Aorta (tissue), 5 donors: Measurements from ENCODE around the gene ATP2B2. TPM values are rescaled to one million over a fixed set of nuclear protein-coding genes. Genes with fewer than 3 reads are reported as not detected.
A peak's percentile ranks its signal among the peaks of the same experiment; 100 is the strongest.

ENCODE experiments used
- ATAC-seq: fragments of 200-7000 bp; cut with Tn5 transposase; one replicate; pipeline ENCODE4 v1.9.1; 2022; ENCODE audit warnings: moderate library complexity; ENCODE audit not compliant: low FRiP score
- DNase-seq, 2 donors: peaks; one replicate each; pipeline ENCODE4 v3.0.0-alpha.2; 2020
- H3K27ac ChIP-seq, 2 donors: one replicate each; pipeline ENCODE4 v1.5.1; 2013; ENCODE audit warnings: low read length in 2 of 2, mild to moderate bottlenecking in 2 of 2, moderate library complexity in 2 of 2, control low read depth in 1 of 2, inconsistent platforms in 1 of 2, low read depth in 1 of 2
- H3K27me3 ChIP-seq, 2 donors: one replicate each; pipeline ENCODE4 v1.6.1; 2013; ENCODE audit warnings: control low read depth in 1 of 2, low read length in 1 of 2, mild to moderate bottlenecking in 1 of 2, moderate library complexity in 1 of 2; ENCODE audit not compliant: insufficient read depth in 2 of 2, control insufficient read depth in 1 of 2
- H3K36me3 ChIP-seq, 2 donors: one replicate each; pipeline ENCODE4 v1.6.1; 2013; ENCODE audit warnings: control low read depth in 1 of 2, low read length in 1 of 2, mild to moderate bottlenecking in 1 of 2; ENCODE audit not compliant: insufficient read depth in 2 of 2, control insufficient read depth in 1 of 2
- H3K4me1 ChIP-seq, 2 donors: one replicate each; pipeline ENCODE4 v1.6.1; 2013; ENCODE audit warnings: low read length in 2 of 2, control low read depth in 1 of 2, mild to moderate bottlenecking in 1 of 2, moderate library complexity in 1 of 2; ENCODE audit not compliant: insufficient read depth in 2 of 2, control insufficient read depth in 1 of 2
- H3K4me3 ChIP-seq, 2 donors: one replicate each; pipeline ENCODE4 v1.5.1; 2013; ENCODE audit warnings: low read length in 2 of 2, control low read depth in 1 of 2, mild to moderate bottlenecking in 1 of 2
- H3K9me3 ChIP-seq: one replicate; pipeline ENCODE4 v1.6.1; 2013; ENCODE audit warnings: mild to moderate bottlenecking, low read length; ENCODE audit not compliant: control insufficient read depth
- WGBS, 2 donors: extraction: QIAGEN DNeasy Blood & Tissue Kit; methylation state at CpG; one replicate each; pipeline ENCODE4 v1.1.7; 2013; 5-methylcytosine and 5-hydroxymethylcytosine counted together
- intact Hi-C, 2 donors: fragments of 100-400 bp; cut with DNase I; formaldehyde crosslinking; loops; one replicate each; pipeline versions ENCODE4 v1.14.2 to v1.15.0; 2022
- polyA plus RNA-seq, 2 donors: library from polyadenylated mRNA; stranded (reverse); fragments of 200-250 nt; gene quantifications; one replicate each; pipeline ENCODE4 v1.2.3, GENCODE V29; 2013
- total RNA-seq, 2 donors: library from RNA; stranded (reverse); fragmentation: NEBNext Ultra II Directional; extraction: Animal tissue kit (Norgen Biotek cat#: 25700); gene quantifications; one replicate each; pipeline ENCODE4 v1.2.1, GENCODE V29; 2021
- donor health status: healthy with polysubstance abuse.
- donor health status: Bipolar disorder and iron deficiency.
- donor health status: DM: no; HTN: no; CAD: no.
- donor health status: DM: no; HTN: no; CAD: no.
- donor health status: DM: yes; HTN: yes; CAD: no.

The ATP2B2 gene
- total and polyA plus RNA-seq, 4 donors = 0.29 to 0.30 TPM; not detected in 2

- WGBS, 2 donors = 71 to 72% methylated on average over 5 of the region's 5 CpGs
- no peak for ATAC-seq
- Histone ChIP-seq H3K27me3 (no peaks in the 10 kb centered on the region), H3K4me1 (no peaks in the 10 kb centered on the region), H3K9me3 (peaks cover 2% of the 10 kb centered on the region), H3K4me3 (no peak overlapping the region), H3K27ac (no peak overlapping the region), H3K36me3 (no peaks in the 10 kb centered on the region)
- no peak for DNase-seq
- intact Hi-C loops = no loop called here
These were observed 64.7 kb downstream of the ATP2B2 start for GRCh38 chr3:10440684-10441083.

GRCh38 chr3:10438902-10439610 lies 66.3 kb downstream of the ATP2B2 start:
- H3K9me3 ChIP-seq = peaks cover 6% of the 10 kb centered on the region
- no peak for ATAC-seq
- no peaks in the 10 kb centered on the region for H3K4me1 ChIP-seq
- H3K27ac ChIP-seq = no peak overlapping the region
- no peaks in the 10 kb centered on the region for H3K27me3 ChIP-seq
- intact Hi-C loops = no loop called here
- DNase-seq = no peak
- no peaks in the 10 kb centered on the region for H3K36me3 ChIP-seq
- WGBS, 2 donors = 90 to 91% methylated on average over 8 of the region's 8 CpGs
- no peak overlapping the region for H3K4me3 ChIP-seq

GRCh38 chr3:10437995-10438901 lies 67.1 kb downstream of the ATP2B2 start:
- no peaks in the 10 kb centered on the region for H3K36me3 ChIP-seq
- DNase-seq (peak in 1 of 2 donors; percentile 21), ATAC-seq (no peak)
- H3K4me3 ChIP-seq = no peak overlapping the region
- intact Hi-C loops = no loop called here
- H3K4me1 ChIP-seq = no peaks in the 10 kb centered on the region
- peaks cover 6% of the 10 kb centered on the region for H3K9me3 ChIP-seq
- H3K27ac ChIP-seq = no peak overlapping the region
- H3K27me3 ChIP-seq = no peaks in the 10 kb centered on the region
- WGBS, 2 donors = 51 to 57% methylated on average over 16 of the region's 16 CpGs

GRCh38 chr3:10437272-10437994 lies 68.0 kb downstream of the ATP2B2 start:
- 60 to 64% methylated on average over 7 of the region's 7 CpGs for WGBS, 2 donors
- no peaks in the 10 kb centered on the region for H3K36me3 ChIP-seq
- peak in 1 of 2 donors; percentile 30 for DNase-seq
- H3K27me3 ChIP-seq = no peaks in the 10 kb centered on the region
- H3K4me3 ChIP-seq = no peak overlapping the region
- peaks cover 6% of the 10 kb centered on the region for H3K9me3 ChIP-seq
- no peak overlapping the region for H3K27ac ChIP-seq
- no peaks in the 10 kb centered on the region for H3K4me1 ChIP-seq
- no peak for ATAC-seq
- intact Hi-C loops = no loop called here

GRCh38 chr3:10435850-10436249 lies 69.5 kb downstream of the ATP2B2 start:
- WGBS, 2 donors = 70 to 78% methylated on average over 3 of the region's 3 CpGs
- Histone ChIP-seq H3K27ac (no peak overlapping the region), H3K27me3 (peaks cover 0 to 2% of the 10 kb centered on the region in 2 donors), H3K4me3 (no peak overlapping the region), H3K36me3 (no peaks in the 10 kb centered on the region), H3K4me1 (no peaks in the 10 kb centered on the region), H3K9me3 (peaks cover 6% of the 10 kb centered on the region)
- ATAC-seq (no peak), DNase-seq (peak in 1 of 2 donors; percentile 3)
- intact Hi-C loops = no loop called here

- peak in 1 of 2 donors; percentile 3 for DNase-seq
These were observed 70.4 kb downstream of the ATP2B2 start for GRCh38 chr3:10434938-10435336.

GRCh38 chr3:10434144-10434937 lies 71.0 kb downstream of the ATP2B2 start:
- ATAC-seq = no peak
- Histone ChIP-seq H3K27ac (no peak overlapping the region), H3K27me3 (peaks cover 0 to 2% of the 10 kb centered on the region in 2 donors), H3K9me3 (peaks cover 6% of the 10 kb centered on the region), H3K4me1 (no peaks in the 10 kb centered on the region), H3K36me3 (no peaks in the 10 kb centered on the region), H3K4me3 (no peak overlapping the region)
- WGBS, 2 donors = 76 to 83% methylated on average over 2 of the region's 2 CpGs
- DNase-seq = peak in 1 of 2 donors; percentile 20
- intact Hi-C loops = no loop called here

More at GRCh38 chr3:10434938-10435336, 70.4 kb downstream of the ATP2B2 start:
- Histone ChIP-seq H3K27ac (no peak overlapping the region), H3K4me3 (no peak overlapping the region), H3K4me1 (no peaks in the 10 kb centered on the region), H3K9me3 (peaks cover 6% of the 10 kb centered on the region), H3K36me3 (no peaks in the 10 kb centered on the region), H3K27me3 (peaks cover 0 to 2% of the 10 kb centered on the region in 2 donors)
- 82 to 85% methylated on average over 9 of the region's 9 CpGs for WGBS, 2 donors
- intact Hi-C loops = no loop called here
- no peak for ATAC-seq

GRCh38 chr3:10432931-10433330 lies 72.5 kb downstream of the ATP2B2 start:
- ATAC-seq (no peak), DNase-seq (peak in 1 of 2 donors; percentile 23)
- Histone ChIP-seq H3K36me3 (no peaks in the 10 kb centered on the region), H3K4me3 (no peak overlapping the region), H3K27me3 (peaks cover 0 to 2% of the 10 kb centered on the region in 2 donors), H3K27ac (no peak overlapping the region), H3K9me3 (peaks cover 6% of the 10 kb centered on the region), H3K4me1 (no peaks in the 10 kb centered on the region)
- intact Hi-C loops = no loop called here
- 38 to 51% methylated on average over 2 of the region's 2 CpGs for WGBS, 2 donors
